GM18520 (cell line): Measurements from ENCODE around the gene KLHL25.

Source experiments
- ATAC-seq: cut with Tn5 transposase; IDR thresholded peaks from one replicate; pipeline ENCODE4 v1.9.1; 2021; ENCODE audit not compliant: unreplicated experiment

KLHL25 gene

GRCh38 chr15:85778107-85778776, 16.5 kb downstream of the KLHL25 start:
- no peak for ATAC-seq

- no peak for ATAC-seq
These were observed 17.2 kb downstream of the KLHL25 start for GRCh38 chr15:85777250-85778106.

GRCh38 chr15:85773970-85774369, 20.8 kb downstream of the KLHL25 start:
- ATAC-seq = no peak

- no peak for ATAC-seq
These were observed 21.5 kb downstream of the KLHL25 start for GRCh38 chr15:85773249-85773648.

- ATAC-seq = no peak
These were observed 22.1 kb downstream of the KLHL25 start for GRCh38 chr15:85772668-85773067.

GRCh38 chr15:85771781-85772445, 22.8 kb downstream of the KLHL25 start:
- ATAC-seq = no peak

GRCh38 chr15:85771271-85771670, 23.5 kb downstream of the KLHL25 start:
- ATAC-seq = no peak

- ATAC-seq = no peak
These were observed 24.4 kb downstream of the KLHL25 start for GRCh38 chr15:85770096-85771041.

- no peak for ATAC-seq
These were observed 25.4 kb downstream of the KLHL25 start for GRCh38 chr15:85769182-85769900.

GRCh38 chr15:85768595-85769168, 26.0 kb downstream of the KLHL25 start:
- ATAC-seq = no peak

GRCh38 chr15:85767785-85768529, 26.8 kb downstream of the KLHL25 start:
- ATAC-seq = no peak

- ATAC-seq = no peak
These were observed 28.5 kb downstream of the KLHL25 start for GRCh38 chr15:85766001-85766831.

- no peak for ATAC-seq
These were observed 30.0 kb downstream of the KLHL25 start for GRCh38 chr15:85764649-85765277.

GRCh38 chr15:85763673-85764633, 30.8 kb downstream of the KLHL25 start:
- ATAC-seq = no peak

- ATAC-seq = no peak
These were observed 31.6 kb downstream of the KLHL25 start for GRCh38 chr15:85763157-85763556.

- ATAC-seq = no peak
These were observed 32.0 kb downstream of the KLHL25 start for GRCh38 chr15:85762756-85763127.
